Hypothalamus (tissue), 51 donors: ENCODE measurements around the gene DOK7.
"Not testable (repeated sequence)": the region's sequence is repeated elsewhere in the genome, so short reads cannot be mapped to it uniquely, and the experiment has no call there.

Experiments
- DNase-seq, 51 donors: peaks; one replicate each; lab custom pipeline; 2025; lab: John Stamatoyannopoulos, UW

DOK7 gene

GRCh38 chr4:3527101-3527913 is 64.2 kb downstream of the DOK7 start:
- no peak for DNase-seq

GRCh38 chr4:3527914-3528876 is 65.1 kb downstream of the DOK7 start:
- DNase-seq, result no peak

GRCh38 chr4:3529363-3529762 is 66.3 kb downstream of the DOK7 start:
- DNase-seq, result peak in 10 of 51 donors; percentile 3 to 31 (median 16)

GRCh38 chr4:3530051-3530450 is 66.9 kb downstream of the DOK7 start:
- no peak for DNase-seq

- DNase-seq, result no peak
Measured at GRCh38 chr4:3530663-3531254, 67.7 kb downstream of the DOK7 start.

- no peak for DNase-seq
Measured at GRCh38 chr4:3531318-3531878, 68.3 kb downstream of the DOK7 start.

GRCh38 chr4:3531879-3532750 is 69.0 kb downstream of the DOK7 start, which contains the start of gene LRPAP1:
Gene LRPAP1, minus strand, starts transcription at chr4:3532422. Its CDS starts 10 bp downstream, at chr4:3532412.
- peak; percentile 45 to 98 (median 91) for DNase-seq

- no peak for DNase-seq
Measured at GRCh38 chr4:3532751-3533422, 69.8 kb downstream of the DOK7 start.

- no peak for DNase-seq
Measured at GRCh38 chr4:3533423-3533820, 70.3 kb downstream of the DOK7 start.

GRCh38 chr4:3535812-3536211 is 72.7 kb downstream of the DOK7 start:
- DNase-seq, result not testable (repeated sequence)

- not testable (repeated sequence) for DNase-seq
Measured at GRCh38 chr4:3538906-3539305, 75.8 kb downstream of the DOK7 start.

GRCh38 chr4:3543415-3543814 is 80.3 kb downstream of the DOK7 start:
- DNase-seq, result not testable (repeated sequence)
